NCI-H128 (cell line): ENCODE measurements around the gene ASB13.

ENCODE experiments used
- DNase-seq: peaks from one replicate; lab custom pipeline; 2025; ENCODE audit not compliant: unreplicated experiment; lab: John Stamatoyannopoulos, UW

ASB13 gene

GRCh38 chr10:5670662-5671375 is 4.4 kb upstream of the ASB13 start:
- no peak for DNase-seq

GRCh38 chr10:5669604-5670003 is 3.2 kb upstream of the ASB13 start:
- no peak for DNase-seq

- DNase-seq, result no peak
Observed at GRCh38 chr10:5668429-5668828, 2.0 kb upstream of the ASB13 start.

GRCh38 chr10:5666841-5667630 is 641 bp upstream of the ASB13 start:
- no peak for DNase-seq

GRCh38 chr10:5665373-5666007 is 905 bp downstream of the ASB13 start:
- no peak for DNase-seq

GRCh38 chr10:5663692-5664427 is 2.5 kb downstream of the ASB13 start:
- DNase-seq, result no peak

- DNase-seq, result no peak
Observed at GRCh38 chr10:5662708-5663579, 3.5 kb downstream of the ASB13 start.

- DNase-seq, result no peak
Observed at GRCh38 chr10:5661043-5661442, 5.4 kb downstream of the ASB13 start.

GRCh38 chr10:5659702-5660528 is 6.5 kb downstream of the ASB13 start:
- no peak for DNase-seq

GRCh38 chr10:5658871-5659618 is 7.3 kb downstream of the ASB13 start:
- DNase-seq, result no peak

GRCh38 chr10:5656737-5657579 is 9.4 kb downstream of the ASB13 start:
- DNase-seq, result no peak

GRCh38 chr10:5655121-5655520 is 11.3 kb downstream of the ASB13 start:
- DNase-seq, result no peak

- DNase-seq, result no peak
Observed at GRCh38 chr10:5654218-5654755, 12.1 kb downstream of the ASB13 start.

- DNase-seq, result no peak
Observed at GRCh38 chr10:5652746-5653145, 13.6 kb downstream of the ASB13 start.

GRCh38 chr10:5651388-5651764 is 15.0 kb downstream of the ASB13 start:
- DNase-seq, result no peak

- DNase-seq, result no peak
Observed at GRCh38 chr10:5650664-5651387, 15.6 kb downstream of the ASB13 start.

- DNase-seq, result no peak
Observed at GRCh38 chr10:5649746-5650145, 16.6 kb downstream of the ASB13 start.
